Upper lobe of left lung (tissue), 6 donors: Measurements from ENCODE around the gene FYN. TPM values are rescaled to one million over a fixed set of nuclear protein-coding genes. Genes with fewer than 3 reads are reported as not detected.

Source experiments
- ATAC-seq, 2 donors: fragments of 200-7000 bp; cut with Tn5 transposase; one replicate each; pipeline ENCODE4 v1.9.1; 2022; ENCODE audit warnings: mild to moderate bottlenecking in 2 of 2, moderate library complexity in 2 of 2; ENCODE audit not compliant: low FRiP score in 2 of 2
- DNase-seq, 2 donors: peaks; one replicate each; pipeline ENCODE4 v3.0.0-alpha.2; 2019 to 2020
- H3K27ac ChIP-seq, 4 donors: fragments of 200-600 bp; sonication (generic); one replicate each; pipeline ENCODE4 v1.5.1; 2016 to 2019
- H3K27me3 ChIP-seq, 4 donors: fragments of 200-600 bp; sonication (generic); one replicate each; pipeline ENCODE4 v1.5.1; 2017 to 2019
- H3K36me3 ChIP-seq, 4 donors: fragments of 200-600 bp; sonication (generic); one replicate each; pipeline ENCODE4 v1.5.1; 2016 to 2019
- H3K4me1 ChIP-seq, 4 donors: fragments of 200-600 bp; sonication (generic); one replicate each; pipeline ENCODE4 v1.5.1; 2018 to 2019
- H3K4me3 ChIP-seq, 4 donors: fragments of 200-600 bp; sonication (generic); one replicate each; pipeline ENCODE4 v1.5.1; 2017 to 2019; ENCODE audit warnings: mild to moderate bottlenecking in 2 of 4, moderate library complexity in 1 of 4
- H3K9me3 ChIP-seq, 4 donors: fragments of 200-600 bp; sonication (generic); one replicate each; pipeline ENCODE4 v1.5.1; 2018 to 2019
- CTCF ChIP-seq, 6 experiments: fragments of 450-650 bp in 4 of 6; fragments of 200-600 bp in 2 of 6; sonication (generic) in 2 of 6; IDR thresholded peaks; one replicate each; pipeline ENCODE4 v1.5.1; 2016 to 2019; ENCODE audit warnings: antibody characterized with exemption in 6 of 6
- EP300 ChIP-seq, 4 donors: sonication (generic); formaldehyde crosslinking; IDR thresholded peaks; one replicate each; pipeline ENCODE4 v1.5.1; 2017; ENCODE audit warnings: antibody characterized with exemption in 4 of 4, control low read depth in 2 of 4
- POLR2A ChIP-seq, 4 donors: fragments of 450-650 bp; IDR thresholded peaks; one replicate each; pipeline ENCODE4 v1.5.1; 2016 to 2017; ENCODE audit warnings: antibody characterized with exemption in 4 of 4, mild to moderate bottlenecking in 2 of 4
- POLR2AphosphoS5 ChIP-seq, 2 donors: sonication (generic); formaldehyde crosslinking; IDR thresholded peaks; one replicate each; pipeline ENCODE4 v1.5.1; 2017; ENCODE audit warnings: antibody characterized with exemption in 2 of 2
- WGBS, 2 donors: methylation state at CpG; one replicate each; pipeline ENCODE4 v1.1.5; 2017 to 2018; 5-methylcytosine and 5-hydroxymethylcytosine counted together
- total RNA-seq, 6 donors: library from RNA; depleted of rRNA in 4 of 6; stranded (reverse); fragments of >200 nt in 4 of 6; gene quantifications; one replicate each; pipeline versions ENCODE4 v1.1.0 to v1.2.1, GENCODE V29; 2016 to 2021
- donor health status: DM: no; HTN: no; CAD: no; lungs with moderate emphysema.
- donor health status: DM: no; HTN: yes; CAD: no; lungs with severe emphysema.

Gene FYN
- total RNA-seq, 6 donors from 2014 or later = 69.1 to 181 (median 113) TPM

- TF ChIP-seq POLR2AphosphoS5 (IDR thresholded peaks at IDR 0.05) (no peak), CTCF (IDR thresholded peaks at IDR 0.05) (no peak), EP300 (IDR thresholded peaks at IDR 0.05) (no peak), POLR2A (IDR thresholded peaks at IDR 0.05) (no peak)
- H3K36me3 ChIP-seq = peaks cover 0 to 34% (median 3%) of the 10 kb centered on the region in 4 donors
- ATAC-seq = no peak
- H3K27ac ChIP-seq = no peak overlapping the region
- H3K4me3 ChIP-seq = no peak overlapping the region
- H3K4me1 ChIP-seq = peaks cover 9 to 13% (median 11%) of the 10 kb centered on the region in 4 donors
- DNase-seq = no peak
- H3K9me3 ChIP-seq = no peaks in the 10 kb centered on the region
- WGBS, 2 donors = 86 to 91% methylated on average over 5 of the region's 5 CpGs
- no peaks in the 10 kb centered on the region for H3K27me3 ChIP-seq
Observed at GRCh38 chr6:111679126-111679858, 194.0 kb downstream of the FYN start.

GRCh38 chr6:111677249-111677990 lies 195.8 kb downstream of the FYN start:
- no peak for TF ChIP-seq POLR2A (IDR thresholded peaks at IDR 0.05)
- TF ChIP-seq EP300 (IDR thresholded peaks at IDR 0.05) = no peak
- TF ChIP-seq POLR2AphosphoS5 (IDR thresholded peaks at IDR 0.05) = no peak
- TF ChIP-seq CTCF (IDR thresholded peaks at IDR 0.05) = no peak
- Histone ChIP-seq H3K27ac (no peak overlapping the region), H3K36me3 (peaks cover 0 to 53% (median 13%) of the 10 kb centered on the region in 4 donors)

GRCh38 chr6:111676383-111676782 lies 196.9 kb downstream of the FYN start:
- ATAC-seq = no peak
- WGBS, 2 donors = 87 to 88% methylated on average over 2 of the region's 2 CpGs
- no peaks in the 10 kb centered on the region for H3K4me1 ChIP-seq
- H3K27me3 ChIP-seq = no peaks in the 10 kb centered on the region
- no peak for DNase-seq
- no peak overlapping the region for H3K27ac ChIP-seq
- no peak for TF ChIP-seq CTCF (IDR thresholded peaks at IDR 0.05)
- TF ChIP-seq POLR2AphosphoS5 (IDR thresholded peaks at IDR 0.05) = no peak
- TF ChIP-seq EP300 (IDR thresholded peaks at IDR 0.05) = no peak
- TF ChIP-seq POLR2A (IDR thresholded peaks at IDR 0.05) = no peak
- H3K36me3 ChIP-seq = peaks cover 0 to 59% (median 15%) of the 10 kb centered on the region in 4 donors
- no peak overlapping the region for H3K4me3 ChIP-seq
- no peaks in the 10 kb centered on the region for H3K9me3 ChIP-seq

More at GRCh38 chr6:111677249-111677990, 195.8 kb downstream of the FYN start:
- Histone ChIP-seq H3K27me3 (no peaks in the 10 kb centered on the region), H3K4me1 (no peaks in the 10 kb centered on the region), H3K4me3 (no peak overlapping the region), H3K9me3 (no peaks in the 10 kb centered on the region)
- DNase-seq (no peak), ATAC-seq (no peak)
- 48 to 63% methylated on average over 3 of the region's 3 CpGs for WGBS, 2 donors

- Histone ChIP-seq H3K9me3 (no peaks in the 10 kb centered on the region), H3K27me3 (no peaks in the 10 kb centered on the region), H3K4me3 (no peak overlapping the region), H3K27ac (no peak overlapping the region), H3K4me1 (no peaks in the 10 kb centered on the region), H3K36me3 (peaks cover 0 to 70% (median 15%) of the 10 kb centered on the region in 4 donors)
- DNase-seq = no peak
- no peak for ATAC-seq
- WGBS, 2 donors = 71 to 91% methylated on average over 1 of the region's 1 CpG
- TF ChIP-seq POLR2A (IDR thresholded peaks at IDR 0.05) = no peak
- TF ChIP-seq CTCF (IDR thresholded peaks at IDR 0.05) = no peak
- TF ChIP-seq POLR2AphosphoS5 (IDR thresholded peaks at IDR 0.05) = no peak
- no peak for TF ChIP-seq EP300 (IDR thresholded peaks at IDR 0.05)
Observed at GRCh38 chr6:111674883-111675282, 198.4 kb downstream of the FYN start.
